HepG2 (cell line): ENCODE measurements around the gene MCM3AP. TPM values are rescaled to one million over a fixed set of nuclear protein-coding genes. Genes with fewer than 3 reads are reported as not detected.

ENCODE experiments used
- ATAC-seq: fragments of 200-7000 bp; cut with Tn5 transposase; 3 replicates; pipeline ENCODE4 v1.9.1; 2020; ENCODE audit warnings: mild to moderate bottlenecking, moderate library complexity
- BruUV-seq: library from RNA; stranded (reverse); fragments of 400-500 nt; replicated peaks from 2 replicates; lab custom pipeline; 2021; lab: Mats Ljungman, UMichigan
- CTCF ChIA-PET: fragments of 300-600 bp; formaldehyde crosslinking; extraction: SDS; loops from one replicate; lab custom pipeline; 2021; ENCODE audit warnings: low total read pairs, inconsistent platforms, low intra/inter-chr PET ratio; lab: Yijun Ruan, JAX
- POLR2A ChIA-PET: fragments of 350-600 bp; sonication (Branson Sonifier 250); formaldehyde crosslinking; loops from one replicate; lab custom pipeline; 2020; ENCODE audit warnings: antibody characterized with exemption, inconsistent platforms; lab: Yijun Ruan, JAX
- DNase-seq: peaks from one replicate; pipeline ENCODE4 v3.0.0-alpha.2; 2015; ENCODE audit warnings: low spot score
- FAIRE-seq: peaks from 3 replicates; lab custom pipeline; 2011; peaks lifted over from hg19 to GRCh38; lab: Jason Lieb, UNC
- H2AFZ ChIP-seq: one replicate; pipeline ENCODE4 v1.6.1; 2011; ENCODE audit warnings: low read length, inconsistent platforms
- H3K27ac ChIP-seq: fragments of 300-600 bp; 3 replicates; pipeline ENCODE4 v1.8.0; 2011; ENCODE audit warnings: mixed run types, mild to moderate bottlenecking, mixed read lengths, low read length, inconsistent platforms; ENCODE audit not compliant: insufficient read depth; ENCODE audit errors: extremely low read length
- H3K27me3 ChIP-seq, 2 experiments: fragments of 200-600 bp in 1 of 2; 2 replicates in 1 of 2; 3 replicates in 1 of 2; pipeline versions ENCODE4 v1.6.0 to v1.8.0; 2011; ENCODE audit warnings: low read length in 2 of 2, mild to moderate bottlenecking in 2 of 2, moderate library complexity in 2 of 2, inconsistent platforms in 1 of 2; ENCODE audit not compliant: insufficient read depth in 2 of 2, control insufficient read depth in 1 of 2
- H3K36me3 ChIP-seq, 2 experiments: fragments of 200-600 bp in 1 of 2; replicated peaks in 1 of 2; 2 replicates in 1 of 2; 3 replicates in 1 of 2; pipeline versions ENCODE4 v1.5.1 to v1.8.0; 2011; ENCODE audit warnings: low read length in 2 of 2, inconsistent platforms in 1 of 2; ENCODE audit not compliant: insufficient read depth in 2 of 2, control insufficient read depth in 1 of 2
- H3K4me1 ChIP-seq: 2 replicates; pipeline ENCODE4 v1.5.1; 2012; ENCODE audit warnings: low read length, inconsistent platforms; ENCODE audit not compliant: insufficient read depth
- H3K4me2 ChIP-seq: 2 replicates; pipeline ENCODE4 v1.6.0; 2011; ENCODE audit warnings: low read depth, low read length, inconsistent platforms
- H3K4me3 ChIP-seq, 3 experiments: fragments of 200-600 bp in 1 of 3; sonication (generic), shearing (Covaris generic) in 1 of 3; replicated peaks in 1 of 3; 2 replicates each; pipeline ENCODE4 v1.5.1; 2011 to 2016; ENCODE audit warnings: low read length in 3 of 3, inconsistent platforms in 2 of 3, low read depth in 2 of 3, mild to moderate bottlenecking in 2 of 3, control low read depth in 1 of 3, mixed read lengths in 1 of 3; ENCODE audit not compliant: insufficient read depth in 1 of 3
- H3K79me2 ChIP-seq: one replicate; pipeline ENCODE4 v1.6.1; 2011; ENCODE audit warnings: low read length, inconsistent platforms; ENCODE audit not compliant: insufficient read depth
- H3K9ac ChIP-seq: 2 replicates; pipeline ENCODE4 v1.6.0; 2011; ENCODE audit warnings: mild to moderate bottlenecking, low read depth, low read length, inconsistent platforms; ENCODE audit not compliant: insufficient read depth
- H3K9me3 ChIP-seq: 2 replicates; pipeline ENCODE4 v1.5.1; 2012; ENCODE audit warnings: mild to moderate bottlenecking, low read length
- H4K20me1 ChIP-seq: 2 replicates; pipeline ENCODE4 v1.6.0; 2011; ENCODE audit warnings: inconsistent platforms, mild to moderate bottlenecking, low read length, moderate library complexity; ENCODE audit not compliant: insufficient read depth
- CENPX ChIP-seq: sonication (generic); formaldehyde crosslinking; IDR thresholded peaks from 2 replicates; pipeline ENCODE4 v1.9.0; 2021; ENCODE audit warnings: mild to moderate bottlenecking, missing genetic modification reagents, moderate library complexity
- GABPB1 ChIP-seq: IDR thresholded peaks from 2 replicates; pipeline ENCODE4 v1.6.1; 2016; ENCODE audit warnings: mild to moderate bottlenecking, missing genetic modification reagents, moderate library complexity, missing compliant biosample characterization
- GLMP ChIP-seq: sonication (generic); formaldehyde crosslinking; IDR thresholded peaks from 2 replicates; pipeline ENCODE4 v1.9.0; 2021; ENCODE audit warnings: missing genetic modification reagents, mild to moderate bottlenecking, borderline replicate concordance
- HMG20A ChIP-seq: IDR thresholded peaks from 2 replicates; pipeline ENCODE4 v1.6.1; 2016; ENCODE audit warnings: borderline replicate concordance
- HNRNPL ChIP-seq: fragments of 200-400 bp; formaldehyde crosslinking; IDR thresholded peaks from 2 replicates; pipeline ENCODE4 v1.6.1; 2017; ENCODE audit warnings: mild to moderate bottlenecking, low read depth, low read length
- MAFF ChIP-seq: IDR thresholded peaks from 2 replicates; pipeline ENCODE4 v1.6.1; 2011; ENCODE audit warnings: low read depth, low read length, improper control_type of control experiment
- MATR3 ChIP-seq: sonication (generic); formaldehyde crosslinking; IDR thresholded peaks from 2 replicates; pipeline ENCODE4 v1.4.0; 2020; ENCODE audit warnings: missing genetic modification reagents
- PATZ1 ChIP-seq: sonication (generic); formaldehyde crosslinking; IDR thresholded peaks from 2 replicates; pipeline ENCODE4 v1.4.0; 2020; ENCODE audit warnings: missing genetic modification reagents
- PRMT3 ChIP-seq: sonication (generic); formaldehyde crosslinking; IDR thresholded peaks from 2 replicates; pipeline ENCODE4 v1.8.1; 2022; ENCODE audit warnings: low read depth, mild to moderate bottlenecking, moderate library complexity, missing genetic modification reagents, borderline replicate concordance
- TEF ChIP-seq: sonication (generic); formaldehyde crosslinking; IDR thresholded peaks from 2 replicates; pipeline ENCODE4 v1.5.0; 2020; ENCODE audit warnings: missing genetic modification reagents
- ZNF121 ChIP-seq: sonication (generic); formaldehyde crosslinking; IDR thresholded peaks from 2 replicates; pipeline ENCODE4 v1.5.0; 2020; ENCODE audit warnings: mild to moderate bottlenecking, missing genetic modification reagents
- ZNF367 ChIP-seq: sonication (generic); formaldehyde crosslinking; IDR thresholded peaks from 2 replicates; pipeline ENCODE4 v1.4.0; 2020; ENCODE audit warnings: missing genetic modification reagents, borderline replicate concordance
- ZNF431 ChIP-seq: sonication (generic); formaldehyde crosslinking; IDR thresholded peaks from 2 replicates; pipeline ENCODE4 v1.9.0; 2022; ENCODE audit warnings: missing genetic modification reagents, low read depth, mild to moderate bottlenecking, borderline replicate concordance
- ZNF660 ChIP-seq: sonication (generic); formaldehyde crosslinking; IDR thresholded peaks from 2 replicates; pipeline ENCODE4 v1.5.1; 2020; ENCODE audit warnings: mild to moderate bottlenecking, low read depth, missing genetic modification reagents, borderline replicate concordance
- WGBS: methylation state at CpG from one replicate; pipeline ENCODE4 v1.1.6; 2017; ENCODE audit warnings: low lambda C conversion rate; 5-methylcytosine and 5-hydroxymethylcytosine counted together
- in situ Hi-C: cut with HindIII; loops from 2 replicates; pipeline ENCODE4 v1.10.0; 2017; ENCODE audit warnings: low pct_unique_long_range_greater_than_20kb; ENCODE audit not compliant: extremely low pct_ligation_motif_present
- intact Hi-C: fragments of 100-400 bp; cut with micrococcal nuclease; formaldehyde crosslinking; loops from one replicate; pipeline ENCODE4 v1.10.0; 2022; ENCODE audit not compliant: unreplicated experiment
- polyA plus RNA-seq, 8 experiments: library from polyadenylated mRNA; depleted of rRNA in 3 of 8; stranded (reverse) in 7 of 8; unstranded in 1 of 8; fragments of >200 nt; fragmentation: Illumina TruSeq in 4 of 8; extraction: Trizol in 4 of 8; gene quantifications; 2 replicates each; pipeline versions ENCODE4 v1.2.1 to v1.2.3, GENCODE V29; 2011 to 2016; ENCODE audit warnings: low read depth in 4 of 8, missing spikeins in 1 of 8, mixed read lengths in 1 of 8; ENCODE audit not compliant: insufficient read depth in 1 of 8
- total RNA-seq, 5 experiments: library from RNA; depleted of rRNA; stranded (reverse); fragments of >200 nt; fragmentation: Illumina TruSeq; extraction: Trizol; gene quantifications; 2 replicates each; pipeline ENCODE4 v1.2.3, GENCODE V29; 2016; ENCODE audit warnings: low read depth in 1 of 5
- TF ChIP-seq, protein P1 (sequence below): IDR thresholded peaks from 2 replicates; pipeline ENCODE4 v1.4.0; 2020; ENCODE audit warnings: mild to moderate bottlenecking, missing genetic modification reagents

MCM3AP gene
- total and polyA plus RNA-seq, 2 of the 13 experiments (the other 11 are each of a cell fraction or from before 2014, with no cell fraction given): 27.0 to 54.7 TPM

DNA sequence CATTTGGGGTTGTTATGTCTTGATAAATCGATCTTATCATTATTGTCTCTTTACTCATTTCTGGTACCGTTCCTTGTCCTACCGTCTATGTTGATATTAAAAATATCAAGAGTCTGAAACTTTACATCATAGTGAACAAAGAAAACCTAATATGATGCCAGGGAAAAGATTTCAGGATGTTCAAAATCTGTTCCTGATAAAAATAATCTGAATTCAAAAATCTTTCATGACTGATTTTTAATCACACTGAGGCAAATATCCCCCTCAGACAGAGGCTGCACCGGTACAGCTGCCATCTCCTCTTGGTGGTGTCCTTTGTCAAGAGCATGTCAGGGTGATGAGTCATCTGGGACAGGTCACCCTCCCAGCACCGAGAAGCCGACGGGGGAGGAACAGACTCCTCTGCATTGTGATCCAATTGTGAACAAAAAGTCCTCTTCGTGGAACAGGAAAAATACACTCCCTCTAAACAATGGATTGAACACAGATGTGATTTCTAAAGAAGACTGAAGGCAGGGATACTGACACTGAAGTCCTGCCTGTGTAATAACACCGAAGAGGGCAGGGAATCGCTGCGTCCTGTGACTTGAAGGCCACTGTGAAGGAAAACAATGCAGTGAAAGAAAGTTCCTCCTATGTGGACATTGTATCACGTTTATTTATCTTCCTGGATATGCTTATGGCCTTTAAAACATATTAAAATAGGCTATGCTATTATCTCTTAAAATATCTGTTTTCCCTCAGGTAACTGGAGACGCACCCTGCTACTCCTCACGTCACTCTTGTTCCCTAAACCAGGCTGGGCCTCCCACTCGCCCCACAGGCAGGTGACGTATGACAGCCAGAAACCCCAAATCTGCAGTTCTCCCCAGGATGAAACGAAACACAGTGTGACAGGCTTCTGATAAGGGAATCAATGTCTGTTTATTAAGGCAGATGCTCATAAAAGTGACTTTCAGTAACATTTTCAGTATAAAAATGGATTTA is 96.9 kb downstream of the MCM3AP start:
- Histone ChIP-seq H3K4me2 (no peak overlapping the region), H3K79me2 (no peaks in the 10 kb centered on the region), H3K27me3 (no peaks in the 10 kb centered on the region), H3K9me3 (no peaks in the 10 kb centered on the region), H3K4me3 (no peak overlapping the region), H3K27ac (no peak overlapping the region), H2AFZ (no peak overlapping the region), H4K20me1 (no peaks in the 10 kb centered on the region), H3K9ac (no peak overlapping the region), H3K4me1 (peaks cover 32% of the 10 kb centered on the region), H3K36me3 (peaks cover 2 to 32% of the 10 kb centered on the region in 2 experiments)
- FAIRE-seq (peak; percentile 47), DNase-seq (peak; percentile 55), ATAC-seq (peak; percentile 14; the same call in 1 of the 3 replicates)
- ChIA-PET CTCF (no interaction called here), POLR2A (no interaction called here)
- in situ Hi-C loops: no loop called here
- intact Hi-C loops: no loop called here
- 65% methylated on average over 17 of the region's 17 CpGs for WGBS
- BruUV-seq: no TSS peak
- TF ChIP-seq ZNF367 (CRISPR knock-in tag) (no peak), PRMT3 (no peak), PATZ1 (peak; percentile 50; the same call in 1 of the 2 replicates), GLMP (CRISPR knock-in tag) (no peak), GABPB1 (CRISPR knock-in tag) (no peak), ZNF431 (CRISPR knock-in tag) (no peak), TEF (CRISPR knock-in tag) (no peak), ZNF660 (no peak), ZNF121 (CRISPR knock-in tag) (no peak), CENPX (CRISPR knock-in tag) (no peak), MAFF (no peak), HNRNPL (no peak), HMG20A (CRISPR knock-in tag) (no peak), MATR3 (CRISPR knock-in tag) (no peak)
- TF ChIP-seq, protein P1, sequence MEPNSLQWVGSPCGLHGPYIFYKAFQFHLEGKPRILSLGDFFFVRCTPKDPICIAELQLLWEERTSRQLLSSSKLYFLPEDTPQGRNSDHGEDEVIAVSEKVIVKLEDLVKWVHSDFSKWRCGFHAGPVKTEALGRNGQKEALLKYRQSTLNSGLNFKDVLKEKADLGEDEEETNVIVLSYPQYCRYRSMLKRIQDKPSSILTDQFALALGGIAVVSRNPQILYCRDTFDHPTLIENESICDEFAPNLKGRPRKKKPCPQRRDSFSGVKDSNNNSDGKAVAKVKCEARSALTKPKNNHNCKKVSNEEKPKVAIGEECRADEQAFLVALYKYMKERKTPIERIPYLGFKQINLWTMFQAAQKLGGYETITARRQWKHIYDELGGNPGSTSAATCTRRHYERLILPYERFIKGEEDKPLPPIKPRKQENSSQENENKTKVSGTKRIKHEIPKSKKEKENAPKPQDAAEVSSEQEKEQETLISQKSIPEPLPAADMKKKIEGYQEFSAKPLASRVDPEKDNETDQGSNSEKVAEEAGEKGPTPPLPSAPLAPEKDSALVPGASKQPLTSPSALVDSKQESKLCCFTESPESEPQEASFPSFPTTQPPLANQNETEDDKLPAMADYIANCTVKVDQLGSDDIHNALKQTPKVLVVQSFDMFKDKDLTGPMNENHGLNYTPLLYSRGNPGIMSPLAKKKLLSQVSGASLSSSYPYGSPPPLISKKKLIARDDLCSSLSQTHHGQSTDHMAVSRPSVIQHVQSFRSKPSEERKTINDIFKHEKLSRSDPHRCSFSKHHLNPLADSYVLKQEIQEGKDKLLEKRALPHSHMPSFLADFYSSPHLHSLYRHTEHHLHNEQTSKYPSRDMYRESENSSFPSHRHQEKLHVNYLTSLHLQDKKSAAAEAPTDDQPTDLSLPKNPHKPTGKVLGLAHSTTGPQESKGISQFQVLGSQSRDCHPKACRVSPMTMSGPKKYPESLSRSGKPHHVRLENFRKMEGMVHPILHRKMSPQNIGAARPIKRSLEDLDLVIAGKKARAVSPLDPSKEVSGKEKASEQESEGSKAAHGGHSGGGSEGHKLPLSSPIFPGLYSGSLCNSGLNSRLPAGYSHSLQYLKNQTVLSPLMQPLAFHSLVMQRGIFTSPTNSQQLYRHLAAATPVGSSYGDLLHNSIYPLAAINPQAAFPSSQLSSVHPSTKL (CRISPR knock-in tag): no peak
